ENCODE data around the gene HIVEP3. TPM values are rescaled to one million over a fixed set of nuclear protein-coding genes. Genes with fewer than 3 reads are reported as not detected.

HIVEP3 gene
- polyA plus RNA-seq, 1 of the 3 experiments (the other 2 are of a cell fraction), result 6.4 TPM

- no peak for DNase-seq
- H4K20me1 ChIP-seq (ENCODE audit: insufficient read depth), result no peaks in the 10 kb centered on the region
- H3F3A ChIP-seq (replicated peaks; ENCODE audit: insufficient read depth), result no peaks in the 10 kb centered on the region
- CTCF ChIA-PET, result interaction anchor here (1.2 kb wide), 2 partner anchors 15 to 70 kb away, joined by 3 read pairs; no protein-coding TSS in a partner anchor
- no peak overlapping the region for H3K27ac ChIP-seq (ENCODE audit: low read depth in 2 of 2, low read length in 1 of 2)
- H3K36me3 ChIP-seq (replicated peaks in 1 of 2; ENCODE audit: control insufficient read depth in 1 of 2, insufficient read depth in 2 of 2, low read length in 1 of 2), result no peaks in the 10 kb centered on the region
- POLR2A ChIA-PET, result no interaction called here
- WGBS (ENCODE audit: low lambda C conversion rate), result 84% methylated on average over 3 of the region's 5 CpGs
- H3K27me3 ChIP-seq (ENCODE audit: insufficient read depth), result no peaks in the 10 kb centered on the region
- no peaks in the 10 kb centered on the region for H3K9me2 ChIP-seq
- no peak for TF ChIP-seq NFIC (IDR thresholded peaks at IDR 0.05; ENCODE audit: borderline replicate concordance)
- TF ChIP-seq POLR2AphosphoS5 (IDR thresholded peaks at IDR 0.05; ENCODE audit: low read depth, low read length), result no peak
- TF ChIP-seq REST (IDR thresholded peaks at IDR 0.05; ENCODE audit: low read depth, low read length), result no peak
- TF ChIP-seq TEAD4 (IDR thresholded peaks at IDR 0.05; ENCODE audit: borderline replicate concordance, insufficient read depth), result no peak
- H3K79me2 ChIP-seq (ENCODE audit: insufficient read depth), result no peaks in the 10 kb centered on the region
- H3K4me1 ChIP-seq (ENCODE audit: control insufficient read depth in 1 of 2, insufficient read depth in 2 of 2, low read depth in 1 of 2, low read length in 1 of 2), result no peaks in the 10 kb centered on the region
- H3K9ac ChIP-seq, result no peak overlapping the region
- no peak overlapping the region for H2AFZ ChIP-seq (ENCODE audit: low read depth)
- no peaks in the 10 kb centered on the region for H3K9me3 ChIP-seq
- no peak overlapping the region for H3K4me2 ChIP-seq
- H3K4me3 ChIP-seq (ENCODE audit: low read depth in 2 of 2, low read length in 1 of 2), result no peak overlapping the region
These were observed 330.3 kb downstream of the HIVEP3 start for GRCh38 chr1:41588334-41588875.

GRCh38 chr1:41587791-41588190 is 330.9 kb downstream of the HIVEP3 start:
- H3F3A ChIP-seq (replicated peaks; ENCODE audit: insufficient read depth), result no peaks in the 10 kb centered on the region
- no peak for DNase-seq

More at GRCh38 chr1:41587791-41588190, 330.9 kb downstream of the HIVEP3 start:
- H3K27ac ChIP-seq (ENCODE audit: low read depth in 2 of 2, low read length in 1 of 2), result no peak overlapping the region
- POLR2A ChIA-PET, result no interaction called here
- H3K9ac ChIP-seq, result no peak overlapping the region
- H3K79me2 ChIP-seq (ENCODE audit: insufficient read depth), result no peaks in the 10 kb centered on the region
- no peaks in the 10 kb centered on the region for H3K36me3 ChIP-seq (replicated peaks in 1 of 2; ENCODE audit: control insufficient read depth in 1 of 2, insufficient read depth in 2 of 2, low read length in 1 of 2)
- CTCF ChIA-PET, result interaction anchor here (1.2 kb wide), 1 partner anchor 14 kb away, joined by 3 read pairs; no protein-coding TSS in a partner anchor
- WGBS (ENCODE audit: low lambda C conversion rate), result 94% methylated on average over 7 of the region's 7 CpGs
- H3K4me2 ChIP-seq, result no peak overlapping the region
- no peaks in the 10 kb centered on the region for H3K4me1 ChIP-seq (ENCODE audit: control insufficient read depth in 1 of 2, insufficient read depth in 2 of 2, low read depth in 1 of 2, low read length in 1 of 2)
- TF ChIP-seq USF1 (IDR thresholded peaks at IDR 0.05; ENCODE audit: borderline replicate concordance, low read depth) (no peak), REST (IDR thresholded peaks at IDR 0.05; ENCODE audit: low read depth, low read length) (no peak), NFIC (IDR thresholded peaks at IDR 0.05; ENCODE audit: borderline replicate concordance) (no peak), SIN3A (IDR thresholded peaks at IDR 0.05; ENCODE audit: borderline replicate concordance, low read depth, low read length) (no peak), FOSL2 (IDR thresholded peaks at IDR 0.05; ENCODE audit: borderline replicate concordance, low read depth) (no peak), YY1 (IDR thresholded peaks at IDR 0.05; ENCODE audit: low read depth) (no peak), PBX3 (IDR thresholded peaks at IDR 0.05) (no peak), TAF1 (IDR thresholded peaks at IDR 0.05; ENCODE audit: borderline replicate concordance, low read depth, low read length) (no peak)
- no peak overlapping the region for H2AFZ ChIP-seq (ENCODE audit: low read depth)
- no peak overlapping the region for H3K4me3 ChIP-seq (ENCODE audit: low read depth in 2 of 2, low read length in 1 of 2)
- H3K9me2 ChIP-seq, result no peaks in the 10 kb centered on the region
- no peaks in the 10 kb centered on the region for H3K9me3 ChIP-seq
- no peaks in the 10 kb centered on the region for H3K27me3 ChIP-seq (ENCODE audit: insufficient read depth)
- H4K20me1 ChIP-seq (ENCODE audit: insufficient read depth), result no peaks in the 10 kb centered on the region
